Testis (tissue), 3 donors: ENCODE results near the gene NCAM2. TPM values are rescaled to one million over a fixed set of nuclear protein-coding genes. Genes with fewer than 3 reads are reported as not detected.

Experiments
- DNase-seq: peaks from one replicate; pipeline ENCODE4 v3.0.0-alpha.2; 2019
- H3K27ac ChIP-seq, 2 donors: fragments of 200-600 bp; sonication (generic); one replicate each; pipeline ENCODE4 v1.5.1; 2019
- H3K27me3 ChIP-seq: fragments of 200-600 bp; sonication (generic); one replicate; pipeline ENCODE4 v1.5.1; 2019
- H3K36me3 ChIP-seq: fragments of 200-600 bp; sonication (generic); one replicate; pipeline ENCODE4 v1.5.1; 2017; ENCODE audit warnings: low read depth; ENCODE audit errors: missing control alignments
- H3K4me1 ChIP-seq: fragments of 200-600 bp; sonication (generic); one replicate; pipeline ENCODE4 v1.5.1; 2019
- H3K4me3 ChIP-seq, 2 donors: fragments of 200-600 bp; sonication (generic); one replicate each; pipeline ENCODE4 v1.5.1; 2017 to 2019
- H3K9me3 ChIP-seq: fragments of 200-600 bp; sonication (generic); one replicate; pipeline ENCODE4 v1.5.1; 2017
- CTCF ChIP-seq, 3 experiments: fragments of 450-650 bp in 2 of 3; fragments of 200-600 bp in 1 of 3; sonication (generic) in 1 of 3; IDR thresholded peaks; one replicate each; pipeline ENCODE4 v1.5.1; 2016 to 2019; ENCODE audit warnings: antibody characterized with exemption in 3 of 3, mild to moderate bottlenecking in 2 of 3, moderate library complexity in 1 of 3
- POLR2A ChIP-seq: fragments of 450-650 bp; IDR thresholded peaks from one replicate; pipeline ENCODE4 v1.6.1; 2017; ENCODE audit warnings: antibody characterized with exemption, mild to moderate bottlenecking, moderate library complexity
- WGBS, 2 donors: methylation state at CpG; one replicate each; pipeline ENCODE4 v1.1.5; 2018; 5-methylcytosine and 5-hydroxymethylcytosine counted together
- intact Hi-C: fragments of 100-400 bp; cut with DNase I; formaldehyde crosslinking; loops from one replicate; pipeline ENCODE4 v1.15.1; 2023; ENCODE audit warnings: low total_unique reads
- polyA plus RNA-seq: library from polyadenylated mRNA; stranded (reverse); fragments of 350-450 nt; fragmentation: Illumina TruSeq; extraction: RNeasy Lipid Tissue Mini Kit (QIAGEN cat#74804); gene quantifications from one replicate; pipeline ENCODE4 v1.2.3, GENCODE V29; 2014; ENCODE audit warnings: low read depth, low replicate concordance; ENCODE audit not compliant: insufficient read depth
- total RNA-seq, 2 donors: library from RNA; depleted of rRNA; stranded (reverse); fragments of >200 nt; gene quantifications; one replicate each; pipeline ENCODE4 v1.2.3, GENCODE V29; 2016

Gene NCAM2
- total and polyA plus RNA-seq, 3 donors from 2014 or later = 22.4 to 26.9 (median 26.1) TPM

- Histone ChIP-seq H3K9me3 (no peaks in the 10 kb centered on the region), H3K36me3 (no peaks in the 10 kb centered on the region), H3K27me3 (no peaks in the 10 kb centered on the region), H3K27ac (no peak overlapping the region), H3K4me3 (no peak overlapping the region), H3K4me1 (no peaks in the 10 kb centered on the region)
- intact Hi-C loops = no loop called here
- TF ChIP-seq CTCF (IDR thresholded peaks at IDR 0.05) (no peak), POLR2A (no peak)
- 97 to 98% methylated on average over 3 of the region's 3 CpGs for WGBS, 2 donors
- no peak for DNase-seq
These were observed 386.8 kb downstream of the NCAM2 start for GRCh38 chr21:21384977-21385376.

GRCh38 chr21:21385404-21385803 lies 387.2 kb downstream of the NCAM2 start:
- no peaks in the 10 kb centered on the region for H3K27me3 ChIP-seq
- TF ChIP-seq CTCF (IDR thresholded peaks at IDR 0.05) = no peak
- no peak for TF ChIP-seq POLR2A
- no peaks in the 10 kb centered on the region for H3K36me3 ChIP-seq
- no peaks in the 10 kb centered on the region for H3K9me3 ChIP-seq
- intact Hi-C loops = no loop called here
- no peak overlapping the region for H3K27ac ChIP-seq
- DNase-seq = no peak
- WGBS, 2 donors = 56 to 67% methylated on average over 3 of the region's 3 CpGs
- no peak overlapping the region for H3K4me3 ChIP-seq
- H3K4me1 ChIP-seq = no peaks in the 10 kb centered on the region

GRCh38 chr21:21387916-21388315 lies 389.7 kb downstream of the NCAM2 start:
- no peaks in the 10 kb centered on the region for H3K9me3 ChIP-seq
- 68 to 83% methylated on average over 3 of the region's 3 CpGs for WGBS, 2 donors
- no peak overlapping the region for H3K4me3 ChIP-seq
- intact Hi-C loops = no loop called here
- no peak for DNase-seq
- H3K27me3 ChIP-seq = no peaks in the 10 kb centered on the region
- TF ChIP-seq CTCF (IDR thresholded peaks at IDR 0.05) = no peak
- TF ChIP-seq POLR2A = no peak
- no peak overlapping the region for H3K27ac ChIP-seq
- H3K4me1 ChIP-seq = no peaks in the 10 kb centered on the region
- H3K36me3 ChIP-seq = no peaks in the 10 kb centered on the region

- Histone ChIP-seq H3K36me3 (no peaks in the 10 kb centered on the region), H3K4me3 (no peak overlapping the region), H3K27me3 (no peaks in the 10 kb centered on the region), H3K9me3 (no peaks in the 10 kb centered on the region), H3K4me1 (no peaks in the 10 kb centered on the region), H3K27ac (no peak overlapping the region)
- DNase-seq = no peak
- intact Hi-C loops = no loop called here
- TF ChIP-seq CTCF (IDR thresholded peaks at IDR 0.05) (no peak), POLR2A (no peak)
These were observed 395.9 kb downstream of the NCAM2 start for GRCh38 chr21:21394064-21394463.

- Histone ChIP-seq H3K27ac (no peak overlapping the region), H3K9me3 (no peaks in the 10 kb centered on the region), H3K4me1 (no peaks in the 10 kb centered on the region), H3K27me3 (no peaks in the 10 kb centered on the region), H3K4me3 (no peak overlapping the region), H3K36me3 (no peaks in the 10 kb centered on the region)
- no peak for DNase-seq
- 89 to 96% methylated on average over 3 to 4 of the region's 4 CpGs for WGBS, 2 donors
- intact Hi-C loops = no loop called here
- TF ChIP-seq POLR2A (no peak), CTCF (IDR thresholded peaks at IDR 0.05) (no peak)
These were observed 398.2 kb downstream of the NCAM2 start for GRCh38 chr21:21396424-21396823.
